ENCODE data around the gene MICA. TPM values are rescaled to one million over a fixed set of nuclear protein-coding genes. Genes with fewer than 3 reads are reported as not detected.
A peak's percentile ranks its signal among the peaks of the same experiment; 100 is the strongest.
"Not testable (repeated sequence)": the region's sequence is repeated elsewhere in the genome, so short reads cannot be mapped to it uniquely, and the experiment has no call there.

Gene MICA
- total RNA-seq, 1 donor from 2014 or later: 19.9 TPM

DNA sequence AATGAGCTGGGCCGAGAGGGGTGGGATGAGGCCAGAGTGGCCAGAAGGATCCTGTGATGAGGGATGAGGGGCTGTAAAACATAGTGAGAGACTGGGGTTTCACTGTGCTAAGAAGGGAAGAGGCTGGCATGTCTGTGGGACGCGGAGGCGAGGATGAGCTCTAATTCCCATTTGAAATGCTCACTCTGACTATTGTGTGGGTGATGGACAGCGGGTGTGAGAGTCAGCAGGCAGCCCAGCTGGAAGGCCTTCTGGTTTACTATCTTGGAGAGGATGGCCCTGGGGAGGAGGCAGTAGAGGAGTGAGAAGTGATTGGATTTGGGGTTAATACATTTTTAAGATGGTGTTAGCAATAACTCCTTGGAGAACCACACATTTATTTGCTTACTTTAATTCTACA, 9.5 kb upstream of the MICA start:
- Histone ChIP-seq H3K4me1 (peaks cover 20% of the 10 kb centered on the region), H3K27ac (no peak overlapping the region), H3K27me3 (no peaks in the 10 kb centered on the region), H3K9me3 (no peaks in the 10 kb centered on the region), H3K4me3 (no peak overlapping the region), H3K36me3 (peaks cover 0 to 4% of the 10 kb centered on the region in 2 donors)
- DNase-seq (ENCODE audit: extremely low spot score in 2 of 2): no peak
- intact Hi-C loops (cut with DNase I): no loop called here
- no peak for TF ChIP-seq POLR2AphosphoS5 (IDR thresholded peaks at IDR 0.05; ENCODE audit: insufficient read depth in 1 of 2, low read depth in 1 of 2)
- TF ChIP-seq, protein P1, sequence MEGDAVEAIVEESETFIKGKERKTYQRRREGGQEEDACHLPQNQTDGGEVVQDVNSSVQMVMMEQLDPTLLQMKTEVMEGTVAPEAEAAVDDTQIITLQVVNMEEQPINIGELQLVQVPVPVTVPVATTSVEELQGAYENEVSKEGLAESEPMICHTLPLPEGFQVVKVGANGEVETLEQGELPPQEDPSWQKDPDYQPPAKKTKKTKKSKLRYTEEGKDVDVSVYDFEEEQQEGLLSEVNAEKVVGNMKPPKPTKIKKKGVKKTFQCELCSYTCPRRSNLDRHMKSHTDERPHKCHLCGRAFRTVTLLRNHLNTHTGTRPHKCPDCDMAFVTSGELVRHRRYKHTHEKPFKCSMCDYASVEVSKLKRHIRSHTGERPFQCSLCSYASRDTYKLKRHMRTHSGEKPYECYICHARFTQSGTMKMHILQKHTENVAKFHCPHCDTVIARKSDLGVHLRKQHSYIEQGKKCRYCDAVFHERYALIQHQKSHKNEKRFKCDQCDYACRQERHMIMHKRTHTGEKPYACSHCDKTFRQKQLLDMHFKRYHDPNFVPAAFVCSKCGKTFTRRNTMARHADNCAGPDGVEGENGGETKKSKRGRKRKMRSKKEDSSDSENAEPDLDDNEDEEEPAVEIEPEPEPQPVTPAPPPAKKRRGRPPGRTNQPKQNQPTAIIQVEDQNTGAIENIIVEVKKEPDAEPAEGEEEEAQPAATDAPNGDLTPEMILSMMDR (IDR thresholded peaks at IDR 0.05): no peak
- no peak for TF ChIP-seq POLR2A (IDR thresholded peaks at IDR 0.05)

DNA sequence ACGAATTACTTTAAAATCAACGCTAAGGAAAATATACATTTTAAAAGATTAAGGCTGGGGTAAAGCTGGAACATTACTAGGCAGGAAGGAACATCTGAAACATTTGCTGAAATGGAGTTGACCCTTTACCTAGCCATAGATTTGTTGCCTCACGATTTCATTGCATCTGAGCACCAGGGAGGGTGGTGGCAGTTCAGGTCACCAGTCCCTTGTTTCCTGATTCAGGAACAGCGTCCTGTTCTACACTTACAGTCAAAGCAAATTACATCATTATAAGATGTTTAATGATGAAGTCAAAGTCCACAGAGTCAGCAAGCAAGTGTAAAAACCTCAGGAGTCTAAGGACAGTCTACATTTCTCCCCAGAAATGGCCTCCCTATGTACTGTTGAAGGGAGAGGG, 9.0 kb upstream of the MICA start:
- Histone ChIP-seq H3K27ac (no peak overlapping the region), H3K4me3 (no peak overlapping the region), H3K36me3 (peaks cover 0 to 4% of the 10 kb centered on the region in 2 donors), H3K4me1 (peaks cover 23% of the 10 kb centered on the region), H3K9me3 (no peaks in the 10 kb centered on the region), H3K27me3 (no peaks in the 10 kb centered on the region)
- DNase-seq (ENCODE audit: extremely low spot score in 2 of 2): no peak
- TF ChIP-seq POLR2AphosphoS5 (IDR thresholded peaks at IDR 0.05; ENCODE audit: insufficient read depth in 1 of 2, low read depth in 1 of 2) (no peak), POLR2A (IDR thresholded peaks at IDR 0.05) (no peak)
- TF ChIP-seq, protein P1 (IDR thresholded peaks at IDR 0.05): no peak
- intact Hi-C loops (cut with DNase I): no loop called here

DNA sequence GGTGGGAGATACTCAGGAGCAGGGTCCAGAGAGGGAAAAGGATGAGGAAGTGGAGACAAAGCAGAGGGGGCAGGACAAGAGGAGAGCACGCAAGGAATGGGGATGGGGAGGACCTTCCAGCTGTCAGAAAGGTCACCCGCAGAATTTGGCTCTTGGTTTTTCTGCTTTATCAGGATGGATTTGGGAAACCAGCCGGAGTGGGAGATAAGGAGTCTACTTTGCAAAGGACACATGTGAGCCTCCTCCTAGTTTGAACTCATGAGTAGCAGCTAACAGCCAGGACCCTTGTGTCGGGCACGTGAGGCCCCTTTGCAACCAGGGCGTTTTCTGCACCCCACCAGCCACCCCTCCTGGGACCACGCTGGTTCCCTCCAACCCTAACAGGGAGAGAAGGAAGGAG, 7.6 kb upstream of the MICA start:
- Histone ChIP-seq H3K4me3 (no peak overlapping the region), H3K27me3 (no peaks in the 10 kb centered on the region), H3K4me1 (peaks cover 23% of the 10 kb centered on the region), H3K36me3 (peaks cover 0 to 4% of the 10 kb centered on the region in 2 donors), H3K27ac (no peak overlapping the region), H3K9me3 (no peaks in the 10 kb centered on the region)
- no peak for DNase-seq (ENCODE audit: extremely low spot score in 2 of 2)
- intact Hi-C loops (cut with DNase I): no loop called here
- no peak for TF ChIP-seq POLR2AphosphoS5 (IDR thresholded peaks at IDR 0.05; ENCODE audit: insufficient read depth in 1 of 2, low read depth in 1 of 2)
- TF ChIP-seq, protein P1 (IDR thresholded peaks at IDR 0.05): no peak
- TF ChIP-seq POLR2A (IDR thresholded peaks at IDR 0.05): no peak

DNA sequence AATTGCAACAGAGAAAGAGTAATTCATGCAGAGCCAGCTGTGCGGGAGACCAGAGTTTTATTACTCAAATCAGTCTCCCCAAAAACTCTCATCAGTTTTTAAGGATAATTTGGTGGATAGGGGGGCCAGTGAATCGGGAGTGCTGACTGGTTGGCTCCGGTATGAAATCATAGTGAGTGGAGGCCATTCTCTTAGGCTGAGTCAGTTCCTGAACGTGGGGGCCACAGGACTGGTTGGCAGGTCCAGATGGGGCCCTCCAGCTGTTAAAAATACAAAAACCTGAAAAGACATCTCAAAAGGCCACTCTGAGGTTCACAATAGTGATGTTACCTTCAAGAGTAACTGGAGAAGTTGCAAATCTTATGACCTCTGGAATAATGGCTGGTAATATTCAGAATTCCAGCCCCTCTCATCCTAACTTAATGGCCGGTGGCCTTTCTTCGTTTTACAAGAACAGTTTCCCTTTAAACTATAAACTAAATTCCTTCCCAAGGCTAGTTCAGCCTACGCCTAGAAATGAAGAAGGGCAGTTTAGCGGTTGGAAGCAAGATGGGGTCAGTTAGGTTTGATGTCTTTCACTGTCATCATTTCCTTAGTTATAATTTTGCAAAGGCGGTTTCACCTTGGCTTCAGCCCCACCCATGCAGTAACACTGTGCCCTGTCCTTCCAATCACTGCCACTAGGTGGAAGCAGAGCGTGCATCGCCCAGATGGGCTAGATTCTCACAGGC, 6.8 kb upstream of the MICA start:
- Histone ChIP-seq H3K36me3 (peaks cover 0 to 4% of the 10 kb centered on the region in 2 donors), H3K27me3 (no peaks in the 10 kb centered on the region), H3K4me1 (peaks cover 31% of the 10 kb centered on the region), H3K27ac (no peak overlapping the region), H3K9me3 (no peaks in the 10 kb centered on the region), H3K4me3 (no peak overlapping the region)
- DNase-seq (ENCODE audit: extremely low spot score in 2 of 2): no peak
- intact Hi-C loops (cut with DNase I): no loop called here
- no peak for TF ChIP-seq POLR2A (IDR thresholded peaks at IDR 0.05)
- TF ChIP-seq, protein P1 (IDR thresholded peaks at IDR 0.05): peak; percentile 71 to 91 (median 79)
- TF ChIP-seq POLR2AphosphoS5 (IDR thresholded peaks at IDR 0.05; ENCODE audit: insufficient read depth in 1 of 2, low read depth in 1 of 2): peak in 1 of 2 donors; percentile 78

DNA sequence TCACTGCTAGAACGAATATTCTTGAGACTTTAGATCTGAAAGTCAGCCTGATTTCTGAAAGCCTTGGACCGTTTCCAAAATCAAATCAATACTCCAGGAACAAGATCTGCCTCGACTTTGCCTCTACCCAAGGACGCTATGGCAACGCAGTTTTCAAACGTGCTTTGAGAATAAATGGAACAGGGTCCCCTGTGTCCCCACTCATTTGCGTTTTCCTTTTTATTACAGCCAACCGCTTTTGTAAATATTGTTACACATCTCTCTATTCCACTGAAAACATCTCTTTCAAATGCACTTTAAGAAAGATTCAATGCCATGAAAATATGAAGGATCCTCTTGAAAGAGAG, 6.3 kb upstream of the MICA start:
- H3K36me3 ChIP-seq; H3K4me3 ChIP-seq; H3K27ac ChIP-seq; H3K9me3 ChIP-seq; DNase-seq (ENCODE audit: extremely low spot score in 2 of 2); H3K27me3 ChIP-seq; intact Hi-C loops (cut with DNase I): not testable (repeated sequence)
- H3K4me1 ChIP-seq: peaks cover 36% of the 10 kb centered on the region
